Esophagus muscularis mucosa (tissue), 4 donors: ENCODE data around the gene ZBTB18. TPM values are rescaled to one million over a fixed set of nuclear protein-coding genes. Genes with fewer than 3 reads are reported as not detected.

Source experiments
- DNase-seq: peaks from one replicate; pipeline ENCODE4 v3.0.0-alpha.2; 2017; ENCODE audit errors: extremely low spot score
- H3K27ac ChIP-seq, 4 donors: fragments of 200-600 bp; sonication (generic); replicated peaks in 1 of 4; 1 replicate in 3 of 4; 2 replicates in 1 of 4; pipeline ENCODE4 v1.5.1; 2016 to 2019; ENCODE audit warnings: mild to moderate bottlenecking in 1 of 4
- H3K27me3 ChIP-seq, 4 donors: fragments of 200-600 bp; sonication (generic); one replicate each; pipeline versions ENCODE4 v1.5.1 to v1.6.0; 2016 to 2019
- H3K36me3 ChIP-seq, 4 donors: fragments of 200-600 bp; sonication (generic); one replicate each; pipeline ENCODE4 v1.5.1; 2016 to 2019
- H3K4me1 ChIP-seq, 4 donors: fragments of 200-600 bp; sonication (generic); one replicate each; pipeline ENCODE4 v1.5.1; 2016 to 2019
- H3K4me3 ChIP-seq, 4 donors: fragments of 200-600 bp; sonication (generic); 1 replicate in 2 of 4; 2 replicates in 2 of 4; pipeline ENCODE4 v1.5.1; 2016 to 2019; ENCODE audit warnings: mild to moderate bottlenecking in 4 of 4, moderate library complexity in 1 of 4
- H3K9me3 ChIP-seq, 4 donors: fragments of 200-600 bp; sonication (generic); 1 replicate in 3 of 4; 2 replicates in 1 of 4; pipeline ENCODE4 v1.5.1; 2016 to 2019
- CTCF ChIP-seq, 3 experiments: fragments of 200-600 bp in 2 of 3; fragments of 450-650 bp in 1 of 3; sonication (generic) in 2 of 3; IDR thresholded peaks; one replicate each; pipeline ENCODE4 v1.5.1; 2017 to 2019; ENCODE audit warnings: antibody characterized with exemption in 3 of 3, mild to moderate bottlenecking in 2 of 3, moderate library complexity in 1 of 3
- EP300 ChIP-seq: sonication (generic); formaldehyde crosslinking; IDR thresholded peaks from one replicate; pipeline ENCODE4 v1.6.1; 2017; ENCODE audit warnings: antibody characterized with exemption
- POLR2A ChIP-seq: fragments of 450-650 bp; IDR thresholded peaks from one replicate; pipeline ENCODE4 v1.6.1; 2017; ENCODE audit warnings: antibody characterized with exemption, moderate library complexity, mild to moderate bottlenecking, low read depth
- POLR2AphosphoS5 ChIP-seq, 2 donors: sonication (generic); formaldehyde crosslinking; IDR thresholded peaks; one replicate each; pipeline ENCODE4 v1.6.1; 2017; ENCODE audit warnings: antibody characterized with exemption in 2 of 2
- WGBS: methylation state at CpG from one replicate; pipeline ENCODE4 v1.1.5; 2018; 5-methylcytosine and 5-hydroxymethylcytosine counted together
- intact Hi-C: fragments of 100-400 bp; cut with DNase I; formaldehyde crosslinking; loops from one replicate; pipeline ENCODE4 v1.15.1; 2023
- total RNA-seq, 4 donors: library from RNA; depleted of rRNA; stranded (reverse); fragments of >200 nt; gene quantifications; one replicate each; pipeline versions ENCODE4 v1.1.0 to v1.2.1, GENCODE V29; 2016

The ZBTB18 gene
- total RNA-seq, 4 donors from 2014 or later: 15.0 to 23.7 (median 18.2) TPM

- Histone ChIP-seq H3K9me3 (no peaks in the 10 kb centered on the region), H3K27ac (no peak overlapping the region), H3K27me3 (no peaks in the 10 kb centered on the region), H3K4me3 (no peak overlapping the region), H3K36me3 (peaks cover 9 to 25% (median 17%) of the 10 kb centered on the region in 4 donors), H3K4me1 (peaks cover 3 to 41% (median 25%) of the 10 kb centered on the region in 4 donors)
- intact Hi-C loops: no loop called here
- WGBS: 86% methylated on average over 12 of the region's 12 CpGs
- no peak for TF ChIP-seq POLR2AphosphoS5 (IDR thresholded peaks at IDR 0.05)
- no peak for TF ChIP-seq CTCF (IDR thresholded peaks at IDR 0.05)
- no peak for TF ChIP-seq EP300
- no peak for TF ChIP-seq POLR2A
- no peak for DNase-seq
These were observed 6.6 kb downstream of the ZBTB18 start for GRCh38 chr1:244057474-244058385.

GRCh38 chr1:244060117-244060516 is 9.0 kb downstream of the ZBTB18 start:
- H3K4me3 ChIP-seq: no peak overlapping the region
- intact Hi-C loops: no loop called here
- no peak overlapping the region for H3K27ac ChIP-seq
- no peaks in the 10 kb centered on the region for H3K9me3 ChIP-seq
- peaks cover 3 to 20% (median 16%) of the 10 kb centered on the region in 4 donors for H3K4me1 ChIP-seq
- TF ChIP-seq POLR2A (no peak), POLR2AphosphoS5 (IDR thresholded peaks at IDR 0.05) (no peak), EP300 (no peak), CTCF (IDR thresholded peaks at IDR 0.05) (no peak)
- peaks cover under 1 to 12% (median 3%) of the 10 kb centered on the region in 4 donors for H3K36me3 ChIP-seq
- H3K27me3 ChIP-seq: no peaks in the 10 kb centered on the region
- no peak for DNase-seq
- WGBS: 71% methylated on average over 1 of the region's 1 CpG

- H3K4me3 ChIP-seq: no peak overlapping the region
- H3K27me3 ChIP-seq: no peaks in the 10 kb centered on the region
- WGBS: 96% methylated on average over 2 of the region's 2 CpGs
- H3K9me3 ChIP-seq: no peaks in the 10 kb centered on the region
- H3K27ac ChIP-seq: no peak overlapping the region
- no peak for DNase-seq
- peaks cover 0 to 6% (median 0%) of the 10 kb centered on the region in 4 donors for H3K36me3 ChIP-seq
- H3K4me1 ChIP-seq: peaks cover 3 to 15% (median 11%) of the 10 kb centered on the region in 4 donors
- TF ChIP-seq POLR2A: no peak
- no peak for TF ChIP-seq POLR2AphosphoS5 (IDR thresholded peaks at IDR 0.05)
- TF ChIP-seq EP300: no peak
- no peak for TF ChIP-seq CTCF (IDR thresholded peaks at IDR 0.05)
- intact Hi-C loops: no loop called here
These were observed 9.6 kb downstream of the ZBTB18 start for GRCh38 chr1:244060686-244061085.

GRCh38 chr1:244062156-244062725 is 11.2 kb downstream of the ZBTB18 start:
- DNase-seq: no peak
- TF ChIP-seq POLR2AphosphoS5 (IDR thresholded peaks at IDR 0.05) (no peak), EP300 (no peak), POLR2A (no peak), CTCF (IDR thresholded peaks at IDR 0.05) (no peak)
- no peaks in the 10 kb centered on the region for H3K9me3 ChIP-seq
- H3K27me3 ChIP-seq: no peaks in the 10 kb centered on the region
- H3K27ac ChIP-seq: no peak overlapping the region
- no peak overlapping the region for H3K4me3 ChIP-seq
- peaks cover 0 to 1% (median 0%) of the 10 kb centered on the region in 4 donors for H3K4me1 ChIP-seq
- 91% methylated on average over 4 of the region's 4 CpGs for WGBS
- intact Hi-C loops: no loop called here
- H3K36me3 ChIP-seq: no peaks in the 10 kb centered on the region
